Pons (tissue), 1 donor: Measurements from ENCODE around the gene GPC3.

ENCODE experiments used
- DNase-seq: peaks from one replicate; pipeline ENCODE4 v3.0.0-alpha.2; 2016; ENCODE audit warnings: low spot score

Gene GPC3

GRCh38 chrX:133846311-133846710 lies 139.1 kb downstream of the GPC3 start:
- DNase-seq: no peak

GRCh38 chrX:133840415-133840814 lies 145.0 kb downstream of the GPC3 start:
- DNase-seq: no peak

GRCh38 chrX:133838761-133839676 lies 146.4 kb downstream of the GPC3 start:
- peak; percentile 32 for DNase-seq

- DNase-seq: no peak
Observed at GRCh38 chrX:133837091-133837490, 148.3 kb downstream of the GPC3 start.

GRCh38 chrX:133836561-133836960 lies 148.8 kb downstream of the GPC3 start:
- DNase-seq: no peak

- DNase-seq: no peak
Observed at GRCh38 chrX:133834771-133835170, 150.6 kb downstream of the GPC3 start.

- DNase-seq: no peak
Observed at GRCh38 chrX:133819546-133819945, 165.8 kb downstream of the GPC3 start.

GRCh38 chrX:133818019-133818418 lies 167.4 kb downstream of the GPC3 start:
- no peak for DNase-seq

GRCh38 chrX:133815496-133815895 lies 169.9 kb downstream of the GPC3 start:
- DNase-seq: no peak

- DNase-seq: no peak
Observed at GRCh38 chrX:133813971-133814370, 171.4 kb downstream of the GPC3 start.

GRCh38 chrX:133812402-133812801 lies 173.0 kb downstream of the GPC3 start:
- no peak for DNase-seq

GRCh38 chrX:133810925-133811324 lies 174.5 kb downstream of the GPC3 start:
- no peak for DNase-seq

GRCh38 chrX:133804072-133804471 lies 181.3 kb downstream of the GPC3 start:
- DNase-seq: no peak

GRCh38 chrX:133796282-133796681 lies 189.1 kb downstream of the GPC3 start:
- DNase-seq: no peak

- DNase-seq: no peak
Observed at GRCh38 chrX:133794126-133794525, 191.3 kb downstream of the GPC3 start.

- no peak for DNase-seq
Observed at GRCh38 chrX:133793626-133794025, 191.8 kb downstream of the GPC3 start.

GRCh38 chrX:133792198-133792953 lies 193.0 kb downstream of the GPC3 start:
- peak; percentile 88 for DNase-seq

- no peak for DNase-seq
Observed at GRCh38 chrX:133789829-133790228, 195.6 kb downstream of the GPC3 start.

- no peak for DNase-seq
Observed at GRCh38 chrX:133786382-133786781, 199.0 kb downstream of the GPC3 start.

GRCh38 chrX:133783274-133783673 lies 202.1 kb downstream of the GPC3 start:
- peak; percentile 24 for DNase-seq

- no peak for DNase-seq
Observed at GRCh38 chrX:133781174-133781573, 204.2 kb downstream of the GPC3 start.

- DNase-seq: peak; percentile 12
Observed at GRCh38 chrX:133776072-133776471, 209.3 kb downstream of the GPC3 start.

- DNase-seq: no peak
Observed at GRCh38 chrX:133774807-133775206, 210.6 kb downstream of the GPC3 start.
